Raji (cell line): ENCODE results near the gene UST.

Source experiments
- POLR2A ChIP-seq: IDR thresholded peaks from 2 replicates; pipeline ENCODE4 v1.6.1; 2011; ENCODE audit warnings: low read depth, low read length, control low read depth; ENCODE audit not compliant: insufficient read depth

The UST gene, protein sequence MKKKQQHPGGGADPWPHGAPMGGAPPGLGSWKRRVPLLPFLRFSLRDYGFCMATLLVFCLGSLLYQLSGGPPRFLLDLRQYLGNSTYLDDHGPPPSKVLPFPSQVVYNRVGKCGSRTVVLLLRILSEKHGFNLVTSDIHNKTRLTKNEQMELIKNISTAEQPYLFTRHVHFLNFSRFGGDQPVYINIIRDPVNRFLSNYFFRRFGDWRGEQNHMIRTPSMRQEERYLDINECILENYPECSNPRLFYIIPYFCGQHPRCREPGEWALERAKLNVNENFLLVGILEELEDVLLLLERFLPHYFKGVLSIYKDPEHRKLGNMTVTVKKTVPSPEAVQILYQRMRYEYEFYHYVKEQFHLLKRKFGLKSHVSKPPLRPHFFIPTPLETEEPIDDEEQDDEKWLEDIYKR

DNA sequence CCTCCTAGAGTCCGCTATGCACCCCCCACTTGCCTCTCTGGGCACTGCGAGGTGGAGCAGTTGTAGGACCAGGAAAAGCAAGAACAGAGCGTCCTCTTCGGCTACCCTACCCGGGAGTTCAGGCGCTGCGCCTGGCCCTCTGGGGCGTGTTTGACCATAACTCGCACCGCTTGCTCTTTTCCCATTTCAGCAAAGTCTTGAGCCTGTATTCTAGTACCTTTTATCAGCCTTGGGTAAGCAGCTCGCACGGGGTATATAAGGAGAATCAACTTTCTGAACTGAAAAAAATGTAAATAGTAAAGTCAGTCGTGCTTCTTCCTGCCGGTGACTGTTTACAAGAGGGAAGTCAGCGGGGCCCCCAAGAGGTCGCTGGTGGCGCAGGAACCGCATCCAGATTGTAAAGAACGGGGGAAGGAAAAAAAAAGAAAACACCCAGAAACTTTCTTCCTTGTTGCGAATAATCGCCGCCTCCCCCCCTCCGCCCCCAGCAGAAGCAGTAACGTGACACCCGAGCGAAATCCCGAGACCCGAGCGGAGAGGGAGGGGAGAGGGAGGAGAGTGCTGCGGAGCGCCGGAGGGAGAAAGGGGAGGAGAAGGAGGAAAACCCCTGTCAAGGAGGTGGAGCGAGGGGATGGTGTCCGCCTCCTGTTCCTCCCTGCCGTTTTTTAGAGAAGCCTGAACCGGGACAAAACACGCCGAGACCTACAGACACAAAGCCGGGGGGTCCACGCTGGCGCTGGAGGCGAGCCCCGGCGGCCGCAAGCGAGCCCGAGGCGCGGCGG, at the start of gene UST:
Gene UST, plus strand, starts transcription at position 668 of the 782 bp plus-strand sequence. CDS start 401 bp downstream, outside the sequence.
- TF ChIP-seq POLR2A = no peak

DNA sequence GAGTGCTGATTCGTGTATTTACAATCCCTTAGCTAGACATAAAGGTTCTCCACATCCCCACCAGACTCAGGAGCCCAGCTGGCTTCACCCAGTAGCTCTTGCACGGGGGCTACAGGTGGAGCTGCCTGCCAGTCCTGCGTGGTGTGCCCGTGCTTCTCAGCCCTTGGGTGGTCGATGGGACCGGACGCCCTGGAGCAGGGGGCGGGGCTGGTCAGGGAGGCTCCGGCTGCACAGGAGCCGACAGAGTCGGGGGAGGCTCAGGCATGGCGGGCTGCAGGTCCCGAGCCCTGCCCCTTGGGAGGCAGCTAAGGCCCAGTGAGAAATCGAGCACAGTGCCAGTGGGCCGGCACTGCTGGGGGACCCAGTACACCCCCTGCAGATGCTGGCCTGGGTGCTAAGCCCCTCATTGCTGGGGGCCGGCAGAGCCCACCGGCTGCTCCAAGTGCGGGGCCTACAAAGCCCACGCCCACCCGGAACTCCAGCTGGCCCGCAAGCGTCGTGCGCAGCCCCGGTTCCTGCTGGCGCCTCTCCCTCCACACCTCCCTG, 48.9 kb upstream of the UST start:
- TF ChIP-seq POLR2A = no peak

DNA sequence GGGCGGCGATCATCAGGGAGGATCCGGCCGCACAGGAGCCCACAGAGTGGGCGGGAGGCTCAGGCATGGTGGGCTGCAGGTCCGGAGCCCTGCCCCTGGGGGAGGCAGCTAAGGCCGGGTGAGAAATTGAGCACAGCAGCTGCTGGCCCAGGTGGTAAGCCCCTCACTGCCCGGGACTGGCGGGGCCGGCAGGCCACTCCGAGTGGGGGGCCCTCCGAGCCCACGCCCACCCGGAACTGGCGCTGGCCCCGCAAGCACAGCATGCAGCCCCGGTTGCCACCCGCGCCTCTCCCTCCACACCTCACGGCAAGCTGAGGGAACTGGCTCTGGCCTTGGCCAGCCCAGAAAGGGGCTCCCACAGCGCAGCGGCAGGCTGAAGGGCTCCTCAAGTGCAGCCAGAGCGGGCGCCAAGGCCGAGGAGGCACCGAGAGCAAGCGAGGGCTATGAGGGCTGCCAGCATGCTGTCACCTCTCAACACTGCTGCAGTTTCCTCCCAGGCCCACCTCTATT, 48.1 kb upstream of the UST start:
- no peak for TF ChIP-seq POLR2A

DNA sequence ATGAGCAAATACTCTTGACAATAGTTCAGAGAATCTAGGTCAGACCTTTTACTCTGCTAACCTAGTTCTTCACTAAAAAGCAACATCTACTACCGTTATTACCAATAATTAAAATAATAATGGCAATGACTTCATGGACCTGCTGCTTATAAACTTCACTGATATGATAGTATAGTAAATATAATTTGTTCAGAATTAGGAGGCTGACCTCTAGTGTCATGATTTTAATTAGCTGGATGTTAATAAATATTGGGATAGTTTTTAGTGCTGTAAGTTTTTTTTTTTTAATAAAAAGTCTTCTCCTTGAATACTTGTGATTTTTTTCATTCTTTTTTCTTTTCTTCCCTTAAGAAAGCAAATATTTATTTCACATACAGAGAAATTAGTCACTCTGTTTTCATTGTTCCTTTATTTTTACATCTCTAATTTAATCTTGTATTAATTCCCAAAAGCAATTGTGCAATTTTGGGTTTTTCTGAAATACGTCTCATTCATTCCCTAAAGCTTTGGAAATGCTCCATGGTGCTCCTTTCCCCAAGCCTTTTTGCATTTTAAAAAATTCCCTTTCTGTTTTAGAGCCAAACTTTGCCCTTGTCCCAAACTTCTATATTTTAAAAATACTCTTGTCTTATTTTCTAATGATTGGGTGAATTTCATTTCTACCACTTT, 46.6 kb upstream of the UST start:
- no peak for TF ChIP-seq POLR2A

DNA sequence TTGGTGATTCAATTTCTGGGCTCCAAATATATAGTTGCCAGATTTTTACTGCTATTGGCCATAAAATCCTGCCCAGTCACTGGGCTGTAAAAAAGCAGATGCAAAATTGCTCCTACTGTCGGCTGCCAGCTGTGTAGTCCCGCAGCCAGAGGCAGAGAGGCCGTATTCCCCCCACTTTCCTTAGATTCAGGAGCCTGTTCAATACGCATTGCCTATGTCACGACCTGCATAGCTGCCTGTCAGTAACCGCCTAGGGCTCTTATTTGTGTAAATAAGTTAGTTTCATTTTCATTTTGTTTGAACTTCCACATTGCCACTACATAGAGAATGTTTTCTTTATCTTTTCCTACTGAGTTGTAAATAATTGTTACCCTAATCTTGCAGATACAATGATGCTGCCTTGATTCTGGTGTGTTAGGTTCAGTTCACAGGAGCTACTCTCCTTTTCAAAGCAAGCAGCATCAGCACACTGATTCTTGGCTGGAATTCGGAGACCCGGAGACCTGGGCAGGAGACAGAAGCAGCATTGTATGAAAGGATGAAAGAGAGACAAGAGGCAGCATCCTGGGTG, 46.0 kb upstream of the UST start:
- TF ChIP-seq POLR2A = no peak

DNA sequence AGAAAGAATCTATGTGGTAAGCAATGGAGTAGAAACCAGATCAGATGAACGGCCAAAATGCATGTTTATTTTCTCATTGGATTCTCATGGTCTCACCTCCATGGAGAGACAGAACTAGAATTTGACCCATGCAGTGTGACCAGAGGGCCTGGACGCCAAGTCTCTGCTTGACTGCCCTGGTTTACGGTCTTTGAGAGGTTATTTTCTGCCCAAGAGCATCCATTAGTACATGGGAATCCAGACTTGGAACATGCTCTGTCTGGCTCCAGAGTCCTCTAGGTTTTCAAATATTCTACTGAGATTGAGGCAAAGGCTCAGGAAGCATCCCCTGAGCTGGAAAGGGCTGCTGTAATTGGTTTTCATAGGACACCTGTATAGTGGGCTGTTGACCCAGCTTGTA, 45.5 kb upstream of the UST start:
- TF ChIP-seq POLR2A = no peak

DNA sequence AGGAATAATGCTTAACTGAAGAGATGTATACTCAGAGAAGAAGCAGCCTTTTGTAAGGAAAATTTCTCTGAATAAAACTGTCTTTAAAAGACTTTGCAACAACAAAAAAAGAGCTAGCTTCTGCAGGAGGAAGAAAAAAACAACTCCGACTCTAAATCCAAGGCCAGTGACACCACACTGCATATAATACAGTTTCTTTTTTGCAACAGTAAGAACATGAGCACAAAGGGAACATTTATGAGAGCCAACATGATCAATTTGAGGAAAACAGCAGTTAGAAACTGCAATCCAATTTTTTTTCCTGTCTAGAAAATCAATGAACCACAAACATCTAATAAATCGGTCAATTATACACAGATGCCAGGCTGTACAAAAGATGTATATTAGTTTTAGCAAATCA, 42.9 kb upstream of the UST start:
- no peak for TF ChIP-seq POLR2A

DNA sequence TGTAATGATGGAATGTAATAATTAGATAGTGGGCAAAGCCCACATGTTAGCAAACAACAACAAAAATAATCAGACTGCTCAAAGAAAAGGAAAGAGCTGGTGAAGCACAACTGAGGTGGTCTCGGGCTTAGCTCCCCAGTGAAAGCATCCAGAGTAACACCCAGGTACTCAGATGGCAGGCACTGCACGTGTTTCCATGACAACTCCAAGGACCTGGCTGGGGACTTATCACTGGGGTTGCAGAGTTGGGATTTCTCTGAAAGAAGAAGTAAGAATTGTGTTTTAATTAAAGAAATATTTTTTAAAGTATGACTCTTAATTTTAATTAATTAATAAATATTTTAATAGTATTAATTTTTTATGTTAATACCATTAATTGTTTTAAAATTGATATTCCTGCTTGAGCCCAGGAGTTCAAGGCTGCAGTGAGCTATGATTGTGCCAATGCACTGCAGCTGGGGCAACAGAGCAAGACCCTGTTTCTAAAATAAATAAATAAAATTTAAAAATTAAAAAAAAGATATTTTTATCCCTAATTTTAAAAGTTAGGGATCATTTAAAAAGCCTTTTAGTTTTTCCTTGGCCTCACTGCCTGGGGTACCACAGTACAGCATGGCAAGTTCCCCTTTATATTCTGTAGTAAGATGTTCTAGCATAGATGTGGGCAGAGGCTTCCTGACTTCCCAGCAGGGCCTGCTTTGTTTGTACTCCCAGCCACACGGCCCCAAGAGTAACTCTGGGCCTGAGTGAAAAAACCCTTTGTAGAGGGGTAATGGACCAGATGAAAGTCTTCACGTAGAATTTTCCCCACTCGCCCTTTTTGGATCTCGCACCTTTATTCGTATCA, 42.2 kb upstream of the UST start:
- TF ChIP-seq POLR2A = no peak

DNA sequence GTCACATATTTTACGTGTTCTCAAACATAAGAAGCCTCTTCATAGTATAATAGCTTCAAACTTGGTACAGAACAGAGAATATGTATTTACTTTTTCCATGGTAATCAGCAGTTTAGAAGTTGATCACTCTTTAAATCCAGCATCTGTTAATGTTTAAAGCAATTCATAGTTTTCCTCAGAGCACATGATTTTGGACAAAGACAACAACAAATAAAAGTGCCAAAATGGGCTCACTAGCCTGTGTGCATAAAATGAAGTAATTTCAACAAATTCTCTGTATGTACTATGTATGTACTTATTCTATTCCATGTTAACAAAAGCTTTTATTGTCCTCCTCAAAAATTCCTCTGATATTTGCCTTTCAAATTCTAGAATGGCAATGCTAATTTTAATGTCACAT, 38.1 kb upstream of the UST start:
- TF ChIP-seq POLR2A = no peak

DNA sequence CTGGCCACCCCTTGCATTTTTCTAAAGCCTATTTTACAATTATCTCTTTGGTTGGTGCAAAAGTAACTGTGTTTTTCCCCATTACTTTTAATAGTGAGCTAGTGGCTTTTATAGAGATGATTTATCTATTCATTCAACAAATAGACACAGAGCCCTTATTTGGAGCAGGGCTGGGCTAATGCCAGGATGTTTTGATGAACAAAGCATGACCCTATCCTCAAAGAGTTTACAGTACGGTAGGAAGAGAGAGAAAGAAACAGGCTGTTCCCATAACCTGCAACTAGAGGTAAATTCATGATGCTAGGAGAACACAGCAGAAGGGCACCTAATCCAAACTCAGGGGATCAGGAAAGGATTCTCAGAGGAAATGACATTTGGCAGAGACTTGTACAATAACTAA, 37.3 kb upstream of the UST start:
- no peak for TF ChIP-seq POLR2A

DNA sequence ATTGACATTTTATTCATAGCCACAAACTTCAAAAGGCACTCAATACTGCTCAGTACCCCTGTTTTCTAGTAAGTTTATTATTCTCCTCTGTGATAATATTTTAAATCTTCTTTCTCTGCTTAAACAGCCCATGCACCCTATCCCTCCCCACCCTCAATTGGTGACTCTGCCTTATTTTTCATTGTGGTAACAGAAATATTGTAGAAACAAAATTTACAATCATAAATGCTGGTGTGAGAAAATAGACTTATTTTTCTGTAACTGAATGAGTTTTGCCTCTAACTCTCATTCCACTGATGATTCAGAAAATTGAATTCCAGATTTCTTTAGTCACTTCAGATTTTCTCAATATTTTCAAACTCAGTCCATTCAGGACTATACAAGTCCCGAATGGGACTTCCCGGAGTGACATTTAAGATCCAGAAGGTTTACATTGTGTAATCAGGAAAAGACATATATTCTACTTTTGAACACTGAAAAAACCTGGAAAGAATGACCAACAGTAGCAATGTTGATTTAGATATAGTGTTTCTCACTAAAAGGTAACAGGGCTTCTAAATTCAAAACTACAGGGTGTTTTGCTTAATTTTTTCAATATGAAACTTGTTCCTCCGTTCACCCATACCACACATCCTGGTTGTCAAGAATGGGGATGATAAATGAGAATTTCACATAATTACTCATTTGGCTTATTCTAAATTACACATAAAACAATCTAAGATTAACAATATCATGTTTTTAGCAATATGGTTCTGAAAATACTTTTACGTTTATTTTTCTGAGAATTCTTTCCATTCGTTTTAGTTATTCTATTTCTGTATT, 34.8 kb upstream of the UST start:
- no peak for TF ChIP-seq POLR2A

DNA sequence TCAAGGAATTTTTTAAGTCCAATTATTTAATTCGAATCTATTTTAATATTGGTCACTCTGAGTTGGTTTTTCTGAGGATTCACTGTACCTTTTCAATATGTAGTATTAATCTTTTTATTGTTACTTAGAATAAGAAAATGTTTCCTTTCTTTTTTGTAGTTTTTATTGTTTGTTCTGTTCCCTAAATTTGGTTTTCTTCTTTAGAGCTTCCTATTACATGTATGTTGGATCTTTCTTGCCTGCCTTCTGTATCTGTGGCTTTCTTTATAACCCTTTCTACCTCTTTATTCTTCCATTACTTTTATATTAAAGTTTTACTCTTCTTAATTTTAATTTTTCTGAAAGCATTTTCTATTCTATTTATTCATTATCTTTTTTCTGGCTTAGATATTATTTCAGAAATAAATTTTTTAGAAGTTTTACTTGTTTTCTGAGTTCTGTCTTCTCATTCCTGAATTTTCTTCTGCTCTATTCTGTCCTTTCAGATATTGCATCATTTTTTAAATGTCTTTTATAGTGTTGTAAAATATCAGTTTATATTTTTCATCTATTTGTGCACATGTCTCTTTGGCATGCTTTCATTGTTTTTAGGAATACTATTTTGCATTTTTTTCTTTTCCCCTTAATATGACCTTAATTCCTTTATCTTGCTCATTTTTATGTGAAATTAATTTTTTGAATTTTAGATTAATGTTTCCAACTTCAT, 33.6 kb upstream of the UST start:
- TF ChIP-seq POLR2A = no peak

DNA sequence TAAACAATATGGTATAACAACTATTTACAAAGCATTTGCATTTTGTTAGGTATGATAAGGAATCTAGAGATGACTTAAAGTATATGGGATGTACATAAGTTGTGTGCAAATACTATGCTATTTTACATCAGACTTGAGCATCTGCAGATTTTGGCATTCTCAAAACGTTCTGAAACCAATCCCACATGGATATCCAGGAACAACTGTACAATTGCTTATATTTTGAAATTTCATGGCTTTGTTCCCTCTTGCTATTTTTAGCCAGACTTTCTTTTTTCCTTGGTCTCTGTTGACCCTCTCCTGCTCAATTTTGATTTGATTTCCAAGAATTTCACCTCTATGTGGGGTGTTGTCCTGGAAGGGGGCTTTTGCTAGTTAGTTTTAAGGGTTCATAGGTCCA, 32.9 kb upstream of the UST start:
- no peak for TF ChIP-seq POLR2A
